Left colon (tissue), 2 donors: ENCODE results near the gene SSR3. TPM values are rescaled to one million over a fixed set of nuclear protein-coding genes. Genes with fewer than 3 reads are reported as not detected.
A peak's percentile ranks its signal among the peaks of the same experiment; 100 is the strongest.
"Not testable (repeated sequence)": the region's sequence is repeated elsewhere in the genome, so short reads cannot be mapped to it uniquely, and the experiment has no call there.

Experiments used
- ATAC-seq: fragments of 200-7000 bp; cut with Tn5 transposase; one replicate; pipeline ENCODE4 v1.9.1; 2020; ENCODE audit warnings: mild to moderate bottlenecking, moderate library complexity
- DNase-seq, 2 donors: peaks; one replicate each; pipeline ENCODE4 v3.0.0-alpha.2; 2020
- intact Hi-C, 2 donors: fragments of 100-400 bp; cut with DNase I in 1 of 2; cut with micrococcal nuclease in 1 of 2; formaldehyde crosslinking; loops; one replicate each; pipeline versions ENCODE4 v1.11.2 to v1.14.0; 2022; cut with DNase I, micrococcal nuclease
- long read RNA-seq: library from polyadenylated mRNA; unstranded; transcript quantifications from one replicate; pipeline ENCODE4 v2.0.0, GENCODE V29; 2021
- total RNA-seq, 2 donors: library from RNA; stranded (reverse); fragmentation: NEBNext Ultra II Directional; extraction: Animal tissue kit (Norgen Biotek cat#: 25700); gene quantifications; one replicate each; pipeline ENCODE4 v1.2.1, GENCODE V29; 2021
- donor health status: DM: no; HTN: no; CAD: no.
- donor health status: DM: yes; HTN: yes; CAD: no.

Gene SSR3
- total RNA-seq: 100 to 1,000 TPM; 114 to 123 TPM
- long read RNA-seq, transcript SSR3-201 (5 exons, 3,716 nt): major isoform, 85 of 100 reads
- long read RNA-seq, partial matches to known transcripts: 2 of 100 reads
- long read RNA-seq, other reads (novel, unspliced or antisense): 12 of 100 reads

GRCh38 chr3:156554842-156555687 lies at the start of gene SSR3:
Gene SSR3 (minus strand): TSS chr3:156555117. CDS start chr3:156555089, 28 bp downstream.
- DNase-seq (peak; percentile 99), ATAC-seq (peak; percentile 100)
- intact Hi-C loops: loop anchor here (5.0 to 10.0 kb wide), 4 partner anchors 120 to 580 kb away; partner anchors contain the start of genes LEKR1 (in 1 of the 2) and TIPARP (in 1 of the 2)

- ATAC-seq (no peak), DNase-seq (no peak)
- intact Hi-C loops: no loop called here
These were observed 49.2 kb upstream of the SSR3 start for GRCh38 chr3:156604064-156604641.

- ATAC-seq: no peak
- no peak for DNase-seq
- intact Hi-C loops: no loop called here
These were observed 48.6 kb upstream of the SSR3 start for GRCh38 chr3:156603379-156604017.

- no peak for ATAC-seq
- intact Hi-C loops: no loop called here
- DNase-seq: no peak
These were observed 47.5 kb upstream of the SSR3 start for GRCh38 chr3:156602424-156602823.

DNA sequence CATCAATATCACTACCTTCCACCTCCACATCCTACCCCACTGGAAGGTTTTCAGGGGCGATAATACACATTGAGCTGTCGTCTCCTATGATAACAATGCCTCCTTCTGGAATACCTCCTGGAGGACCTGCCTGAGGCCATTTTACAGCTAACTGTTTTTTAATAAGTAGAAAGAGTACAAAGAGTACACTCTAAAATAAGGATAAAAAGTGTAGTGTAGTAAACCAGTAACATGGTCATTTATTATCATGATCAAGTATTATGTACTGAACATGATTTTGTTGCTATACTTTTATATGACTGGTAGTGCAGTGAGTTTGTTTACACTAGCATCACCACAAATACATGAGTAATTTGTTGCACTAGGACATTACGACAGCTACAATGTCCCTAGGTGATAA lies 46.6 kb upstream of the SSR3 start:
- ATAC-seq (no peak), DNase-seq (no peak)
- intact Hi-C loops: no loop called here

GRCh38 chr3:156600834-156601233 lies 45.9 kb upstream of the SSR3 start:
- ATAC-seq (no peak), DNase-seq (no peak)
- intact Hi-C loops: no loop called here

DNA sequence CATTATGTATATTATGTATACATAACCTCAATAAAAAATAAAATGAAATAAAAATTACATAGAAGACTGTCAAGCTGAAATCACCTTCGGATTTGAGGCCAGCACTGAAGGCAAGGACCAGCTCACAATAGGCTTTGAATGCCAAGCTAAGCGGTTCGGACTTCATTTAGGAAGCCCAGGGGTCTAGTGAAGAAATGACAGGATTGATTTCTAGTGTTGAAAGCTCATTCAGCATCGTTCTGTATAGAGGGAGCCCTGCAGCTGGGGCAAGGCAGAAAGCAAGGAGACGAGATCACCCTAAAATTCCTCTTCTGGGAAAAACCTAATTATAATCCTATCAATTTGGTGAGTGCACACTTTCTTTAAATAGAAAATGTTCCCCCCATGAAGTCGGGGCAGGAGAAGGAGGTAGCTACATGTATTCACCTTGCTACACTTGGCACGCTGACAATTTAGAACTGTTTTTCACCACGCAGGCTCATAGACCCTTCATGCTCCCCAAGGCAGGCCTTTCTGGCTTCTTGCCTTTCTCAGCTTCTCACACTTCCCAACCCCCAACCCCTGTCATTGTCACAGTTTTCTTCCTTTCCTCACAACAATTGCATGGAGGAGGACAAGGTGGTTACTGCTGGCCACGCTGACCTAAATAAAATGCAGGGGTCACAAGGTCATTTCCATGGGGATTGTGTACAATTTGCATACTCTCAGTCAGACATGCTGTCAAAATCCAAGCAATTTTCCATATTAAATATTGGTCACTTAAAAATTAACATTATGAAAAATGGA lies 44.4 kb upstream of the SSR3 start:
- intact Hi-C loops: no loop called here
- DNase-seq (no peak), ATAC-seq (no peak)

DNA sequence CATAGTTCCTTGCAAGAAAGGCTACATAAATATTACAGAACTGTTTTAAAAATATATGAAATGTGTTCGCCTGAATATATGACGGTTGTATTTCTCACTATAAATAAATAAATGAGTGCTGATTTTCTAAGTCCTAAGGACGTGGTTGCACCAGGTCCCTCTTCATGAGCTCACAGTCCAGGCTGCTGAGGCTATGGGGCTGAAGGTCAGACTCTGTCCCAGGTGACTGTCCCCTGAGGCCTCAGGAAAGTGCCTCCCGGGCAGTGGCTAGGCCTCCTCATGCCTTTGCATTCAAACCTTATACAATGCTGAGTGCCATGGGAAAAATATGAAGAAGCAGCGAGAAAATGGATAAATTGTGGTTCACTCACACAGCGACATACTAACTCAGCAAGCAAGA lies 43.5 kb upstream of the SSR3 start:
- DNase-seq (no peak), ATAC-seq (no peak)
- intact Hi-C loops: no loop called here

DNA sequence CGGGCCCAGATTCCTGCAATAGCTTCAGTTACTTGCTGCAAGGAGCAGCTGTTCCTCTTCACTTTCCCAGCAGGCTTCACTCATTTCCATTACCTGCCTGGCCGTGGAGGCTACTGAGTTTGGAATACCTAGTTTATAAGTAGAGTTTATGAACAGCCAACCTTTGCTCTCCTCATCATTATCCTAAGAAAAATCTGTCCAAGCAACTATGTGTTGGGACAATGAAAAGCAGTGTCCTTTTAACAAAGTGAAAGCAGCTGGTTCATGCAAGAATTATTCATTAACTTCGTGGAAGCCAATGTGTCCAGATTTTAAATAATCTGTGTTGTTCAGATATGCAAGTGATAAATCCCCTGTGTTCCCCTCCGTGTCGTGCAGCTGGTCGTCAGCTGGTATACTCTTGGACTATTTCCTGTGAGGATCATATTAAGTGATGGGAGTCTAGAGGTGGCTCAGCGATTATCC lies 39.3 kb upstream of the SSR3 start:
- ATAC-seq (peak; percentile 87), DNase-seq (no peak)

DNA sequence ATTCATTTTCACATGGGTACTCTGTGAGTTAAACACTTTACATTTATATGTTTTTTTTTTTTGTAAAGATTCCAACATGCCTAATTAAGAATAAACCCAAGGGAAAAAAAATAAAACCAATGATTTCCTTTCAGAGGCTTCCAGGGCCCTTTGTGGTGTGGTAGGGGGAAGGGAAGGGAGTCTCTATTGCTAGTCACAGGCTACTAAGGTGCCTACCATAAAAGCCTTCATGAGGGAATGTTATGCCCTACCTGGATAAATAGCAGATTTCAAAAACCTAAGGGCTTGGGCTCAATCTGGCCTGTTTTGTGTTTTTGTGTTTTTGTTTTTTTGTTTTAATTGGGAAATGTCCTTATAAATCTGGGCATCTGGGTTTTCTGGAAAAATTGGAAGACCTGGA lies 38.9 kb upstream of the SSR3 start:
- intact Hi-C loops: no loop called here
- ATAC-seq (peak; percentile 72), DNase-seq (no peak)

More for the DNA sequence above, 39.3 kb upstream of the SSR3 start:
- intact Hi-C loops: no loop called here

DNA sequence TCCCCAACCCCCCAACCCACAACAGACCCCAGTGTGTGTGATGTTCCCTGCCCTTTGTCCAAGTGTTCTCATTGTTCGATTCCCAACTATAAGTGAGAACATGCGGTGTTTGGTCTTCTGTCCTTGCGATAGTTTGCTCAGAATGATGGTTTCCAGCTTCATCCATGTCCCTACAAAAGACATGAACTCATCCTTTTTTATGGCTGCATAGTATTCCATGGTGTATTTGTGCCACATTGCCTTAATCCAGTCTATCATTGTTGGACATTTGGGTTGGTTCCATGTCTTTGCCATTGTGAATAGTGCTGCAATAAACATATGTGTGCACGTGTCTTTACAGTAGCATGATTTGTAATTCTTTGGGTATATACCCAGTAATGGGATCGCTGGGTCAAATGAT lies 34.9 kb upstream of the SSR3 start:
- ATAC-seq, DNase-seq, intact Hi-C loops: not testable (repeated sequence)

DNA sequence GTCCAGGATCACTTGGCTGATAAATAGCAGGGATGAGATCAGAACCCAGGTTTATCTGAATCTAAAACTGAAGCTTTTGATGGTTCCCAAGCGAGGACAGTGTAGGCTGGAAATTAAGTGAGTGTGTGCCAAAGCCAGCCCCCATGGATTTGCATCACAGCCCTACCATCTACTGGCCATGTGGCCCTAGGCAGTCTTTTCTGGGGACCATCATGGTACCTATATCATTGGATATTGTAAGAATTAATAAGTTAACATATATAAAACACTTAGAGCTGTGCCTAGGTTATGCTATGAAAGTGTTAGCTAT lies 32.8 kb upstream of the SSR3 start:
- no peak for DNase-seq
- intact Hi-C loops: no loop called here
- no peak for ATAC-seq

DNA sequence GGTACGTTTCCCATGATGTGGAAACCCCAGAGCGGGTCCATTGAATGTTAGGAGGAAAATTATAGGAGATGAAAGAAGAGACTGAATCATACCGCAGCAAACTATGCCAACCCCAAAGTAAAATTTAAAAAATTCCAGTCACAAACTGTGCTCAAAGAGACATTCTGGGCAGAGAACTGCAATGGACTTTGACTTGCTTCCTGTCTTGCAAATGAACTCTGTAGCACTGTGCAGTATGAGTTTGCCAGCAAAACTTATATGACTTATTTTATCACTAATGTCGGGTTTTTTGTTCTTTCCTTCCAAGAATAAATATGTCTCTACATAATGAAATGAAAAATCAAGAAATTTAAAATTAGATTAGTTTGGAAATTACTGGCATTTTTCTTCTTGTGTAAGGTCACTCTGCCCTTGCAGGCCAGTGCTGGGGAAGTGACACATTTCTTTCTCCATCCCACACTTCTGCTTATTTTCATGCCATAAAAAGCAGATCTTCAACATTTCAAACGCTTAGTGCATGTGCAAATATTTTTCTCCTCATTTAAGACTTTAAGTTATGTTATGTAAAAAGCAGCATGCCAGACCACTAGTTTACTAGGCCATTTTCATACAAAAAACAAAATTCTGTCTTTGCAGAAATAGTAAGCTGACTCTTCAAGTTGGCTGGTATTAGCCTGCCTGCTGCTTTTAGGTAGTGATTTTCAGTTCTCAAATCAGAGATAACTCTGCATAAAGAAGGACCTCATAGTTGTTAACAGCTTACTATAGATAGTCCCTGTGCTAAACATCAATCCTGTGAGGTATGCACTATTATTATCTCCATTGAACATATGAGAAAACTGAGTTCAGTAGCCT lies 32.2 kb upstream of the SSR3 start:
- DNase-seq: no peak
- intact Hi-C loops: no loop called here
- peak; percentile 70 for ATAC-seq

DNA sequence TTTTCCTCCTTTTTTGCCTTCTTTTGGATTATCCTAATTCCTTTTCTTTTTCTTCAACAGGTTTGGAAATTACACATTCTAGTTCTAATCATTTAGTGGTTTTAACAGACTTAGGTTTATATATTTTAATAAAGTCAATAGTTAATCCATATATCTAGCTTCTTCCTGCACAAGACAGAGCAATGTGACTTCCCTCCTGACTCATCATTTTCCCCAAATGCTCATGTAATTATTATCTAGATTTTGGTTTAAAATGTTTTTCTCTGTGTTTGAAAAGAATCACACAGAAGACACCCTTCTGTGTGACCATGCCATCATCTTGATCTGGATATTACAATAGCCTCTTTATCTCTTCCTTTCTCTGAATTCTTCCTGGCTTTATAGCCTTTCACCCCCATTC lies 28.6 kb upstream of the SSR3 start:
- ATAC-seq: no peak
- no peak for DNase-seq
- intact Hi-C loops: no loop called here

DNA sequence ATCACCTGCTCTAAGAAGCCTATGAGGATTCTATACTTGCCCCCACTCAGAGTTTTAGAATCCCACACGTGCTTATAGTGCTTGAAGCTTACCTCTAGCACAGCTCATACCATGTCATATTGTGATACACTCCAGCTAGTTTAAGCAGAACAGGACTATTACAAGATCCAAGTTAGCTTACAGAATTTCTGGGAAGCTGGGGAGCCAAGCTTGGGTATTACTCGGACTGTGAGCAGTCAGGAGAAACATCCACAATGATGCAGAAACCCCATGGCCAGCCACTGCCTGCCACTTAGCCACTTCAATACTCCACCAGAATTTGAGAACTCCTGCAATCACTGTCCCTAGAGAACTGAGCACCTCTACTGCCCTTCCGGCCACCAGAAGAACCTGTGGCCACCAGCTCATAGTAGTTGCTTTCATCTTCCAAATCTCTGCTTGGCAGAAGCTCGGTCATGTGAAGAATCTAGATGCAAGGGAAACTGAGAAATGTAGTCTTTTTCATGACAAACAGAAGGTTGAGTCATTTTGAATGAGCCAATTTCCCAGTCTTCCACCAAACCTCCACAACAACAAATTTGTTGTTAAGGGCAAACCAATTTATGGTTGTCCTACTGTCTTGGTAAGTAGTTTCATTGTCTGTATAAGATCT lies 27.7 kb upstream of the SSR3 start:
- intact Hi-C loops: no loop called here
- DNase-seq (no peak), ATAC-seq (no peak)

DNA sequence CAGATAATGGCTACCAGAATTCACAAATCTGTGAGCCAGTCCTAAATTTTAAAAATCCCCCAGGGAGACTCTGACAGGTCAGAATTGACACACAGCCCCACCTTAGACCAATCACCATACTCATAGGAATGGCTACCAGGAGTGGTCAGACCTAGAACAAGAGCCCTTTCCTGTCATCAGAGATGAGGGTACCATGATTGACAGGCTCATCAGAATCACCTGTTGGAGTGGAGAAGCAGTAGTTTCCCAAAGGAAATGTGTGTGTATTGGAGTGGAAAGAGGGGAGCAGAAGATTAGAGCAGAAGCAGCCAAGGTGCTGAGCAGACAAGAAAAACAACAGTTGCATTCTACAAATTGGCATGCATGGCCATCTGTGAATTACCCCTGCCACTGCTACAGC lies 27.0 kb upstream of the SSR3 start:
- no peak for ATAC-seq
- intact Hi-C loops: no loop called here
- DNase-seq: no peak

DNA sequence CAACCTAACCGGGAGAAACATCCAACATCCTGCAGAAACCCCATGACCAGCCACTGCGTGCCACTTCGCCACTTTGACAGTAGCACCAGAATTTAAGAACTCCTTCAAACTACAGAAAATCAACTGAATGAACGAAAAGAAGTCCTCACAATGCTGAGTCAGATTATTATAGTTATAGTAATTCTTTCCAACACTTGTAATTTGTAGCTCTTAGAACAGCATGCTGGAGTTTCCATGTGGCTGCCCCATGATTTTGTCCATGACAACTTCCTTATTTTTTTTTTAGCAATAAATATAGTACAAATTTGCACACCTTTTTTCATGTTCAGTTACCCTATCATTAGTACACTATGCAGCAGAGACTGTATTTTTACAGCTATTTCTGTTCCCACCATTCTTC lies 26.1 kb upstream of the SSR3 start:
- intact Hi-C loops: no loop called here
- no peak for ATAC-seq
- DNase-seq: no peak

DNA sequence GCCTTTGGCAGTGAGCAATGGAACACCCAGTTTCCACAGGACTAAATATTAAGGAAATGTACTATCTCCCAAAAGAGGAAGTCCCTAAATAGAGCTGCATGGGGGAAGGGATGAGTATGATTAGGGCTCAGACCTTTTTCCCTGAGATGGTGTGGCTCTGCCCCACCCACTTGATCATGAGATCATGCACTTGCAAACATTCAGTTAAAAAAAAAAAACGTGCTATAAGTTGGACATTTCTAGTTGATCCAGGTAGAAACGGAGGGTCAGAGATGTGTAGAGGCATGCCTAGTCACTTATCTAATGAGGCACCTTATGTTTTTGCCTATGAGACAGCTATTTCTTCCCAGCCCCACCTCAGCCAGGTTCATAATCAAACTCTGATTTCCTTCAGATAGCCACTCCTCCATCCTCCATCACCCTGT lies 24.5 kb upstream of the SSR3 start:
- intact Hi-C loops: no loop called here
- ATAC-seq: peak; percentile 47

More for the DNA sequence above, 24.5 kb upstream of the SSR3 start:
- no peak for DNase-seq
